22Rv1 (cell line): Measurements from ENCODE around the gene AASS.
A peak's percentile ranks its signal among the peaks of the same experiment; 100 is the strongest.

Experiments used
- H3K27ac ChIP-seq: fragments of 450-650 bp; 2 replicates; pipeline ENCODE4 v1.5.1; 2017
- ZFX ChIP-seq: fragments of 450-650 bp; IDR thresholded peaks from 2 replicates; pipeline ENCODE4 v1.6.1; 2017; ENCODE audit warnings: antibody characterized with exemption, borderline replicate concordance
- TF ChIP-seq, protein P1 (sequence below): fragments of 450-650 bp; IDR thresholded peaks from 2 replicates; pipeline ENCODE4 v1.5.1; 2017; ENCODE audit warnings: mild to moderate bottlenecking

AASS gene

DNA sequence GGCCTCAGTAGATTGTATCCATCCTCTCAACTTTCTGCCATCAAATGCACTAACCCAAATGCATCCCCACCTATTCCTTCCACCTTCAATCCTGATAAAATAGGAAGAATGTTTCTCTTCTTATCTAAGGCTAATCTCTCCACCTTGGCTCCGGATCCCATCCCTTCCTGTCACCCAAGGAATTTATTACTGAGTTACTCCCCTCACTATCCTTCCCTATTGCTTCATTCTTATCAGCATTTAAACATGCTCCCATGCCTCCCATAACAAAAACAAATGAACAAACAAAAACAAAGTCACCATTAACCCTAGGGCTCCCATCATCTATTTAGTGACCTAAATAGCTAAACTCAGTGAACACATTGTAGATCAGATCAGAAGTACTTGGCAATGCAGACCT lies 25.3 kb downstream of the AASS start:
- TF ChIP-seq, protein P1, sequence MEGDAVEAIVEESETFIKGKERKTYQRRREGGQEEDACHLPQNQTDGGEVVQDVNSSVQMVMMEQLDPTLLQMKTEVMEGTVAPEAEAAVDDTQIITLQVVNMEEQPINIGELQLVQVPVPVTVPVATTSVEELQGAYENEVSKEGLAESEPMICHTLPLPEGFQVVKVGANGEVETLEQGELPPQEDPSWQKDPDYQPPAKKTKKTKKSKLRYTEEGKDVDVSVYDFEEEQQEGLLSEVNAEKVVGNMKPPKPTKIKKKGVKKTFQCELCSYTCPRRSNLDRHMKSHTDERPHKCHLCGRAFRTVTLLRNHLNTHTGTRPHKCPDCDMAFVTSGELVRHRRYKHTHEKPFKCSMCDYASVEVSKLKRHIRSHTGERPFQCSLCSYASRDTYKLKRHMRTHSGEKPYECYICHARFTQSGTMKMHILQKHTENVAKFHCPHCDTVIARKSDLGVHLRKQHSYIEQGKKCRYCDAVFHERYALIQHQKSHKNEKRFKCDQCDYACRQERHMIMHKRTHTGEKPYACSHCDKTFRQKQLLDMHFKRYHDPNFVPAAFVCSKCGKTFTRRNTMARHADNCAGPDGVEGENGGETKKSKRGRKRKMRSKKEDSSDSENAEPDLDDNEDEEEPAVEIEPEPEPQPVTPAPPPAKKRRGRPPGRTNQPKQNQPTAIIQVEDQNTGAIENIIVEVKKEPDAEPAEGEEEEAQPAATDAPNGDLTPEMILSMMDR: no peak
- no peak for TF ChIP-seq ZFX
- H3K27ac ChIP-seq: no peak overlapping the region

DNA sequence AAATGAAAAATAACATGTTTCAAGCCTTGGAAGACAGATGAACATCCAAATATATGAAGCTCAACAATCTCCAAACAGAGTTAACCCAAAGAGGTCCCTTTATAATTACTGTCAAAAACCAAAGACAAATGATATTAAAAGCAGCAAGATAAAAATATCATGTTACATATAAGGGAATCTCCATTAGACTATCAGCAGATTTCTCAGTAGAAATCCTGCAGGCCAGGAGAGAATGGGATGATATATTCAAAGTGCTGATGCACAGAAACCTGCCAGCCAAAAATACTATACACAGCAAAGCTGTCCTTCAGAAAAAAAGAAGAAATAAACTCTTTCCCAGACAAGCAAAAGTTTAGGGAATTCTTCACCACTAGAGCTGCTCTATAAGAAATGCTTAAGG lies 41.0 kb downstream of the AASS start:
- H3K27ac ChIP-seq: no peak overlapping the region
- TF ChIP-seq, protein P1: no peak
- no peak for TF ChIP-seq ZFX

DNA sequence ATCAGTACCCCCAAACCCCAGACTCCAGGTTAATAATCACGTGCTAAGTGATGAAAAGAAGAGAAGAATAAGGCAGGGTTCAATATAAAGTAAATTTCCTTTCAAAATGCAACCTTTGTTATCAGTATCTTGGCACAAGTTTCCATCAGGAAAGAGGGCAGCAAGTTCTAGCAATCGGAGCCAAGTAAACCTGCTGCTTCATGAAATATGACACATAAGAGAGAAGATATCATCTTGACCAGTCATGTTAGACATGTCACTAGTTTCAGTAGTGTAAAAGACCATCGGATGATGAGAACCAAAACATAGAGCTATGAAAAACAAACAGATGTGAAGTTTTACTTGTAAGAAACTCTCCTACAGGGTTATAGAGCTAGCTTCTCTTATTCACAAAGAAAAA lies 44.0 kb downstream of the AASS start:
- no peak for TF ChIP-seq ZFX
- TF ChIP-seq, protein P1: no peak
- no peak overlapping the region for H3K27ac ChIP-seq

DNA sequence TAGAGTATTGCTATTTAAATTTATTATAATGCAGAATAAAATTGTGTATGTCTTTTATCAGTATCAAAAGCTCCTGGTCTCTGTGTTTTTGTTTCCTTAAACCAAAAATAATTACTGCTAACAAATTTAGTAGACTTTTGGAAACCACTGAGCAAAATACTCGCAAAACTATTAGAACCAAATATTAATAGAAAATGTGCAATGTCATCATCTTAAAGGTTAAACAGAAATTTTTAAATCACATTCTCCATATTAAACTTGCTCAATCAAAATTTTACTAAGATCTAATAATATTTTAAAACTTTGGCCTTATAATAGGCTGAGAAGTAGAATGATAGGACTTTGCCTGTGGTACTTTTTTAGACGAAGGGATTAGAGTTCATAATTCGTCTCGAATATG lies 48.4 kb downstream of the AASS start:
- TF ChIP-seq, protein P1: no peak
- TF ChIP-seq ZFX: no peak
- H3K27ac ChIP-seq: no peak overlapping the region

DNA sequence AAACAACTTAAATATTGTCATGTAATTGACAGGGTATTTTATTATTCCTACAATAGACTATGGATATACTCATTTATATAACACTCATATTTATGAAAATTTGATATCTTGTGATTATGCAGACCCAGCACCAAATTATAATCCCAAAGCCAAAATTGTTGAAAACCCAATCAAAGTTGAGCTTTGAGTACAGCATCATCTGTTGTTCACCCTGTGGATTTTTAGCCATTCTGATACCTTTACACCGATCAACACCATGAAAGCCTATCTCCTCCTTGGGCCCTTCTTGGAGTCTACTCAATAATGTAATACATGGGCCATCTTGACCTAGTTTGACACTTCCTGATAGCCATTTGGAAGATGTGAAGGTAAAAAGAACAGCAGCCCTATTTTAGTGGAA lies 49.5 kb downstream of the AASS start:
- H3K27ac ChIP-seq: no peak overlapping the region
- TF ChIP-seq, protein P1: no peak
- no peak for TF ChIP-seq ZFX

DNA sequence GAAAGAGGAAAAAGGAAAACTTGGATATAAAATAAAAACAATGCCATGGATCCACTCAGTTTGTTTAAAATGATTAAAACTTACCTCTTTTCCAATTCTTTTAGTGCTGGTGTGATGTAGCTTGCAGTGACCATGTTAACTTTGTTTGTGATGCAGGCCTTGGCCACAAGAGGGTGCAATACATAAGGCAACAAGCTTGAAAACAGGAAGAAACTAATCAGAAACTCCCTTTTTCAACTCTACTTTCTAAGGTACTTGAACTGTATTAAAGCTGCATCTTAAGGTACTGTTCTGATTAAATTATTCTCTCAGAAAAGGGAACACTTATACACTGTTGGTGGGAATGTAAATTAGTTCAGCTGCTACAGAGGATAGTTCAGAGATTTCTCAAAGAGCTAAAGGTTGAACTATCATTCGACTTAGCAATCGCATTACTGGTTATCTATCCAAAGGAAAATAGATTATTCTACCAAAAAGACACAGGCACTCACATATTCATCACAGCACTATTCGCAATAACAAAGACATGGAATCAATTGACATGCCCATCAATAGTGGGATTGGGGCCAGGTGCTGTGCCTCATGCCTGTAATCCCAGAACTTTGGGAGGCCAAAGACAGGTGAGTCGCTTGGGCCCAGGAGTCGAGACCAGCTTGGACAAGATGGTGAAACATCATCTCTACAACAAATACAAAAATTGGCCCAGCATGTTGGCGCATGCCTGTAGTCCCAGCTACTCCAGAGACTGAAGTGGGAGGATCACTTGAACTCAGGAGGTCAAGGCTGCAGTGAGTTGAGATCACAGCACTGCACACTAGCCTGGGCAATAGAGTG lies 50.9 kb downstream of the AASS start:
- no peak overlapping the region for H3K27ac ChIP-seq
- no peak for TF ChIP-seq ZFX
- TF ChIP-seq, protein P1: peak; percentile 99

DNA sequence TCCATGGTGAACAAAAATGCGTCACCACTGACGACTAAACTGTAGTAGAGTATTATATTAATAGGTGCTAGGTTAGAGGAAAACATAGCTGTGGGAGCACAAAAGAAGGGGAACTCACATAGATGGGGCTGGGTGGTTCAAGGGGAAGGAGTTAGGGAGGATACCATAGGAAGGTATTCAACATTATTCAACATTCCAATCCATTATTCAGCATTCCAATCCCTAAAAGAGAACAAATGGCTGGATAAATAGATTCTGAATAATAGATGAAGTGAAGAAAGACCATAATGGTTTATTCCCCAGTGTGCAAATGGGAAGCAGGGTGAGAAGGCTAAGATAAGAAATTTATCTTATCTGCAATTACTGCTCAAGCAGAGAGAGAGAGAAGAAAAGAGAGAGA lies 61.4 kb downstream of the AASS start:
- no peak overlapping the region for H3K27ac ChIP-seq
- TF ChIP-seq, protein P1: no peak
- TF ChIP-seq ZFX: no peak
